Upper lobe of left lung (tissue), 4 donors: ENCODE measurements around the gene PTGR2.

Source experiments
- EP300 ChIP-seq, 4 donors: sonication (generic); formaldehyde crosslinking; IDR thresholded peaks; one replicate each; pipeline ENCODE4 v1.5.1; 2017; ENCODE audit warnings: antibody characterized with exemption in 4 of 4, control low read depth in 2 of 4
- POLR2A ChIP-seq, 4 donors: fragments of 450-650 bp; IDR thresholded peaks; one replicate each; pipeline ENCODE4 v1.5.1; 2016 to 2017; ENCODE audit warnings: antibody characterized with exemption in 4 of 4, mild to moderate bottlenecking in 2 of 4
- POLR2AphosphoS5 ChIP-seq, 2 donors: sonication (generic); formaldehyde crosslinking; IDR thresholded peaks; one replicate each; pipeline ENCODE4 v1.5.1; 2017; ENCODE audit warnings: antibody characterized with exemption in 2 of 2
- TF ChIP-seq, protein P1 (sequence below), 6 experiments: fragments of 450-650 bp in 4 of 6; fragments of 200-600 bp in 2 of 6; sonication (generic) in 2 of 6; IDR thresholded peaks; one replicate each; pipeline ENCODE4 v1.5.1; 2016 to 2019; ENCODE audit warnings: antibody characterized with exemption in 6 of 6

DNA sequence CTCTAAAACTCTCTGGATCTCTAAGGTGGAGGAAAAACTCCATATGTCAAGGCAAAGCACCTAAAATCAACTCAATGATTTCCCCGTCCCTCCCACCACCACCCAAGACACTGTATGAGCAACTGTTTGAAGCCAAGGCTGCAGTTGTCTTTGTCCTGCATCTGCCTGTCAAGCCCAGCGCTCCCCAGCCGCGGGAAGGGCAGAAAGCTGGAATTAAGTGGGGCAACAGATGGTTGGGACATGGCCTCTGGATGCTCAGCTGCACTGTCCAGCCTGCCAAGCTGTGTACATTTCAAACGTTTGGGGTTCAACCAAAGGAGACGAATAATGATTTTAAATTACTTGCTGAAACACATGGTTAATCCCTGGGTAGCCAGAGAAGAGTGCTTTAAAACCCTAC, 42.2 kb upstream of the PTGR2 start:
- TF ChIP-seq, protein P1, sequence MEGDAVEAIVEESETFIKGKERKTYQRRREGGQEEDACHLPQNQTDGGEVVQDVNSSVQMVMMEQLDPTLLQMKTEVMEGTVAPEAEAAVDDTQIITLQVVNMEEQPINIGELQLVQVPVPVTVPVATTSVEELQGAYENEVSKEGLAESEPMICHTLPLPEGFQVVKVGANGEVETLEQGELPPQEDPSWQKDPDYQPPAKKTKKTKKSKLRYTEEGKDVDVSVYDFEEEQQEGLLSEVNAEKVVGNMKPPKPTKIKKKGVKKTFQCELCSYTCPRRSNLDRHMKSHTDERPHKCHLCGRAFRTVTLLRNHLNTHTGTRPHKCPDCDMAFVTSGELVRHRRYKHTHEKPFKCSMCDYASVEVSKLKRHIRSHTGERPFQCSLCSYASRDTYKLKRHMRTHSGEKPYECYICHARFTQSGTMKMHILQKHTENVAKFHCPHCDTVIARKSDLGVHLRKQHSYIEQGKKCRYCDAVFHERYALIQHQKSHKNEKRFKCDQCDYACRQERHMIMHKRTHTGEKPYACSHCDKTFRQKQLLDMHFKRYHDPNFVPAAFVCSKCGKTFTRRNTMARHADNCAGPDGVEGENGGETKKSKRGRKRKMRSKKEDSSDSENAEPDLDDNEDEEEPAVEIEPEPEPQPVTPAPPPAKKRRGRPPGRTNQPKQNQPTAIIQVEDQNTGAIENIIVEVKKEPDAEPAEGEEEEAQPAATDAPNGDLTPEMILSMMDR (IDR thresholded peaks at IDR 0.05) = no peak
- TF ChIP-seq EP300 (IDR thresholded peaks at IDR 0.05) (no peak), POLR2AphosphoS5 (IDR thresholded peaks at IDR 0.05) (no peak), POLR2A (IDR thresholded peaks at IDR 0.05) (no peak)
